Glutamatergic neuron (in vitro differentiated cells): ENCODE measurements around the gene TP53RK. TPM values are rescaled to one million over a fixed set of nuclear protein-coding genes. Genes with fewer than 3 reads are reported as not detected.
A peak's percentile ranks its signal among the peaks of the same experiment; 100 is the strongest.

Experiments used
- DNase-seq: peaks from one replicate; pipeline ENCODE4 v3.0.0; 2022
- H3K27ac Mint-ChIP-seq: one replicate; pipeline ENCODE4 v1.8.0; 2020; ENCODE audit warnings: mild to moderate bottlenecking, mixed read lengths, inconsistent platforms; ENCODE audit not compliant: unreplicated experiment
- H3K27me3 Mint-ChIP-seq: one replicate; pipeline ENCODE4 v1.8.0; 2020; ENCODE audit warnings: mild to moderate bottlenecking, moderate library complexity, mixed read lengths, inconsistent platforms; ENCODE audit not compliant: unreplicated experiment
- H3K36me3 Mint-ChIP-seq: one replicate; pipeline ENCODE4 v1.8.0; 2020; ENCODE audit warnings: mild to moderate bottlenecking, mixed read lengths, inconsistent platforms; ENCODE audit not compliant: unreplicated experiment
- H3K4me1 Mint-ChIP-seq: one replicate; pipeline ENCODE4 v1.8.0; 2020; ENCODE audit warnings: mild to moderate bottlenecking, low read depth, mixed read lengths, inconsistent platforms; ENCODE audit not compliant: unreplicated experiment
- H3K4me3 Mint-ChIP-seq: one replicate; pipeline ENCODE4 v1.8.0; 2020; ENCODE audit warnings: mild to moderate bottlenecking, mixed read lengths, inconsistent platforms; ENCODE audit not compliant: unreplicated experiment
- H3K9me3 Mint-ChIP-seq: one replicate; pipeline ENCODE4 v1.8.0; 2020; ENCODE audit warnings: mild to moderate bottlenecking, moderate library complexity, mixed read lengths, inconsistent platforms; ENCODE audit not compliant: unreplicated experiment
- total RNA-seq: library from RNA; stranded (reverse); fragmentation: NEBNext Ultra II Directional; extraction: Animal tissue kit (Norgen Biotek cat#: 25700); gene quantifications from one replicate; pipeline ENCODE4 v1.2.1, GENCODE V29; 2021; ENCODE audit not compliant: unreplicated experiment
- TF ChIP-seq, protein P1 (sequence below): fragments of 200-600 bp; sonication (generic); IDR thresholded peaks from one replicate; pipeline ENCODE4 v1.5.0; 2021; ENCODE audit not compliant: partially characterized antibody, unreplicated experiment

Gene TP53RK
- total RNA-seq, 1 donor from 2014 or later: 19.0 TPM

- H3K4me3 Mint-ChIP-seq: no peak overlapping the region
- H3K4me1 Mint-ChIP-seq: peaks cover 14% of the 10 kb centered on the region
- H3K9me3 Mint-ChIP-seq: peaks cover 9% of the 10 kb centered on the region
- TF ChIP-seq, protein P1, sequence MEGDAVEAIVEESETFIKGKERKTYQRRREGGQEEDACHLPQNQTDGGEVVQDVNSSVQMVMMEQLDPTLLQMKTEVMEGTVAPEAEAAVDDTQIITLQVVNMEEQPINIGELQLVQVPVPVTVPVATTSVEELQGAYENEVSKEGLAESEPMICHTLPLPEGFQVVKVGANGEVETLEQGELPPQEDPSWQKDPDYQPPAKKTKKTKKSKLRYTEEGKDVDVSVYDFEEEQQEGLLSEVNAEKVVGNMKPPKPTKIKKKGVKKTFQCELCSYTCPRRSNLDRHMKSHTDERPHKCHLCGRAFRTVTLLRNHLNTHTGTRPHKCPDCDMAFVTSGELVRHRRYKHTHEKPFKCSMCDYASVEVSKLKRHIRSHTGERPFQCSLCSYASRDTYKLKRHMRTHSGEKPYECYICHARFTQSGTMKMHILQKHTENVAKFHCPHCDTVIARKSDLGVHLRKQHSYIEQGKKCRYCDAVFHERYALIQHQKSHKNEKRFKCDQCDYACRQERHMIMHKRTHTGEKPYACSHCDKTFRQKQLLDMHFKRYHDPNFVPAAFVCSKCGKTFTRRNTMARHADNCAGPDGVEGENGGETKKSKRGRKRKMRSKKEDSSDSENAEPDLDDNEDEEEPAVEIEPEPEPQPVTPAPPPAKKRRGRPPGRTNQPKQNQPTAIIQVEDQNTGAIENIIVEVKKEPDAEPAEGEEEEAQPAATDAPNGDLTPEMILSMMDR: no peak
- H3K27ac Mint-ChIP-seq: peak overlapping the region; percentile 18
- DNase-seq: no peak
- H3K36me3 Mint-ChIP-seq: peaks cover 24% of the 10 kb centered on the region
- H3K27me3 Mint-ChIP-seq: peaks cover 6% of the 10 kb centered on the region
Observed at GRCh38 chr20:46674253-46675083, 14.8 kb downstream of the TP53RK start.

DNA sequence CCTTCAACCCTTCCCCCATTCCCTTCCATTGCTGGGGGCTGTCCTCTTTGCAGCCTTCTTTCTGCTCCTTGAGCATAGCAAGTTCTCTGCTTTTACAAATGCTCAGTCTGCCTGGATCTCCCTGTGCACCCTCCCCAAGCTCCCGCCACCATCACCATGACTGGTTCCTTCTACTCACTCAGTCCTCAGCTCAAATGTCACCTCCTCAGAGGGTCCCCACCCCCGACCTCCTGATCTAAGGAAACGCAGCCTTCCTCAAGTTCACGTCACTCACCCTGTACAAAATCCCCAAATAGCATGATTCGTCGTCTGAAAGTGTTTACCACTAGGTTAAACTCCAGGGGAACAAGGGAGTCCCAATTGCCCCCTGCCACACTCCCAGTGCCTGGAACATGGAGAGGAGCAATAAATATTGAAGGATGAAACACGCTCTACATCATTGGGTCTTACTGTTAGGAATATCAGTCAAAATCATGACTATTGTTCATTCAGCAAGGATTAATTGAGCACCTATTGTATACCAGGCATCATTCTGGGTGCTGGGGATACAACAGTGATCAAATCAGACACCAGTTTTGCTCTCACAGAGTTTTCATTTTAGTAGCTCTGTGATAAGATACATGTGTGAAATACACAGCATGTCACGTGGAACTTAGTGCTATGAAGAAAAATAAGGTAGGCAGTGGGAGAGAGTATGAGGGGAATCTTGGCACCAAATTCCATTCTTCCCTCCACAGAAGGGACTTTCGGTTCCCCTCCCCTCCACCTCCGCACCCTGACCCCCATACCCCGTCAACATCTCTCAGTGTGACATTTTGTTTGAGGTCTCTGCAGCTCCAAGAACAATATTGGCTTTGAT is 15.6 kb downstream of the TP53RK start:
- peak overlapping the region; percentile 18 for H3K27ac Mint-ChIP-seq
- TF ChIP-seq, protein P1: no peak
- no peak for DNase-seq
- peaks cover 6% of the 10 kb centered on the region for H3K27me3 Mint-ChIP-seq
- peaks cover 14% of the 10 kb centered on the region for H3K4me1 Mint-ChIP-seq
- peaks cover 9% of the 10 kb centered on the region for H3K9me3 Mint-ChIP-seq
- no peak overlapping the region for H3K4me3 Mint-ChIP-seq
- H3K36me3 Mint-ChIP-seq: peaks cover 29% of the 10 kb centered on the region

GRCh38 chr20:46672543-46673148 is 16.6 kb downstream of the TP53RK start:
- Mint-ChIP-seq H3K36me3 (peaks cover 35% of the 10 kb centered on the region), H3K27ac (no peak overlapping the region), H3K4me3 (no peak overlapping the region), H3K9me3 (peaks cover 9% of the 10 kb centered on the region), H3K27me3 (peaks cover 5% of the 10 kb centered on the region), H3K4me1 (peaks cover 14% of the 10 kb centered on the region)
- DNase-seq: no peak
- TF ChIP-seq, protein P1: no peak

- Mint-ChIP-seq H3K4me1 (peaks cover 14% of the 10 kb centered on the region), H3K9me3 (peaks cover 9% of the 10 kb centered on the region), H3K27me3 (peaks cover 5% of the 10 kb centered on the region), H3K36me3 (peaks cover 35% of the 10 kb centered on the region), H3K27ac (no peak overlapping the region), H3K4me3 (no peak overlapping the region)
- TF ChIP-seq, protein P1: no peak
- no peak for DNase-seq
Observed at GRCh38 chr20:46671866-46672542, 17.2 kb downstream of the TP53RK start.
